Activated CD8-positive, alpha-beta memory T cell treated with anti-CD3 and anti-CD28 coated beads, Interleukin-2, amount 50 U/mL, for 48 hours (primary cell): ENCODE results near the gene GPRC5C.

Experiments used
- DNase-seq: peaks from one replicate; pipeline ENCODE4 v3.0.0-alpha.2; 2020

GPRC5C gene

GRCh38 chr17:74453665-74454196 lies 21.8 kb downstream of the GPRC5C start:
- DNase-seq: peak; percentile 88

- no peak for DNase-seq
Observed at GRCh38 chr17:74454197-74455024, 22.5 kb downstream of the GPRC5C start.

GRCh38 chr17:74455025-74455545 lies 23.2 kb downstream of the GPRC5C start:
- no peak for DNase-seq

GRCh38 chr17:74455821-74456220 lies 23.9 kb downstream of the GPRC5C start:
- DNase-seq: no peak

- peak; percentile 91 for DNase-seq
Observed at GRCh38 chr17:74457146-74457819, 25.4 kb downstream of the GPRC5C start.

GRCh38 chr17:74457820-74458166 lies 25.9 kb downstream of the GPRC5C start:
- no peak for DNase-seq

- DNase-seq: no peak
Observed at GRCh38 chr17:74458835-74459234, 26.9 kb downstream of the GPRC5C start.

GRCh38 chr17:74459622-74460021 lies 27.7 kb downstream of the GPRC5C start:
- DNase-seq: no peak

- DNase-seq: no peak
Observed at GRCh38 chr17:74460241-74460640, 28.4 kb downstream of the GPRC5C start.

GRCh38 chr17:74460996-74461395 lies 29.1 kb downstream of the GPRC5C start:
- DNase-seq: no peak

- DNase-seq: no peak
Observed at GRCh38 chr17:74461611-74462010, 29.7 kb downstream of the GPRC5C start.

- DNase-seq: no peak
Observed at GRCh38 chr17:74464730-74465377, 33.0 kb downstream of the GPRC5C start.

- no peak for DNase-seq
Observed at GRCh38 chr17:74465378-74466110, 33.7 kb downstream of the GPRC5C start.

- DNase-seq: peak; percentile 63
Observed at GRCh38 chr17:74466111-74466827, 34.4 kb downstream of the GPRC5C start, which contains the start of gene CD300A. TSS of gene CD300A (plus strand) at chr17:74466634. CDS start at chr17:74466704, 70 bp downstream.

GRCh38 chr17:74466828-74467184 lies 34.9 kb downstream of the GPRC5C start:
- DNase-seq: no peak

- DNase-seq: no peak
Observed at GRCh38 chr17:74467221-74467951, 35.5 kb downstream of the GPRC5C start.

- DNase-seq: no peak
Observed at GRCh38 chr17:74471341-74471740, 39.5 kb downstream of the GPRC5C start.

- DNase-seq: no peak
Observed at GRCh38 chr17:74472890-74473289, 41.0 kb downstream of the GPRC5C start.

GRCh38 chr17:74473294-74473693 lies 41.4 kb downstream of the GPRC5C start:
- DNase-seq: no peak

GRCh38 chr17:74474043-74474792 lies 42.3 kb downstream of the GPRC5C start:
- DNase-seq: no peak
